K562 (cell line): Measurements from ENCODE around the gene TXNDC15. TPM values are rescaled to one million over a fixed set of nuclear protein-coding genes. Genes with fewer than 3 reads are reported as not detected.

Experiments used
- ATF3 ChIP-seq, 2 experiments: fragments of 450-650 bp in 1 of 2; sonication (generic) in 1 of 2; formaldehyde crosslinking in 1 of 2; IDR thresholded peaks in 1 of 2; conservative IDR thresholded peaks in 1 of 2; 2 replicates each; pipeline versions ENCODE4 v1.6.1 to v1.8.1; 2016 to 2023; ENCODE audit warnings: mild to moderate bottlenecking in 2 of 2, moderate library complexity in 2 of 2, inconsistent platforms in 1 of 2, missing genetic modification reagents in 1 of 2
- BRCA1 ChIP-seq, 2 experiments: fragments of 450-650 bp in 1 of 2; sonication (generic) in 1 of 2; formaldehyde crosslinking in 1 of 2; IDR thresholded peaks; 2 replicates each; pipeline versions ENCODE4 v1.5.0 to v1.6.1; 2017 to 2020; ENCODE audit warnings: mild to moderate bottlenecking in 1 of 2, missing genetic modification reagents in 1 of 2
- CAMTA2 ChIP-seq: fragments of 250-450 bp; sonication (Bioruptor Pico); conservative IDR thresholded peaks from 2 replicates; pipeline ENCODE4 v1.5.1; 2022
- DNMT1 ChIP-seq: fragments of 450-650 bp; IDR thresholded peaks from 2 replicates; pipeline ENCODE4 v1.6.1; 2016; ENCODE audit warnings: antibody characterized with exemption, mild to moderate bottlenecking
- FOXJ2 ChIP-seq: fragments of 200-800 bp; sonication (Bioruptor generic); IDR thresholded peaks from 2 replicates; pipeline ENCODE4 v1.6.1; 2016; ENCODE audit warnings: missing genetic modification characterization, missing compliant biosample characterization
- GABPB1 ChIP-seq: sonication (generic); formaldehyde crosslinking; IDR thresholded peaks from 2 replicates; pipeline ENCODE4 v1.8.0; 2022; ENCODE audit warnings: mild to moderate bottlenecking, missing genetic modification reagents
- HDAC3 ChIP-seq: fragments of 450-650 bp; IDR thresholded peaks from 2 replicates; pipeline ENCODE4 v1.6.1; 2018; ENCODE audit warnings: borderline replicate concordance, mild to moderate bottlenecking, moderate library complexity; ENCODE audit not compliant: partially characterized antibody
- JUND ChIP-seq, 2 experiments: IDR thresholded peaks; 2 replicates in 1 of 2; 3 replicates in 1 of 2; pipeline ENCODE4 v1.6.1; 2011; ENCODE audit warnings: borderline replicate concordance in 2 of 2, low read depth in 2 of 2, low read length in 2 of 2, improper control_type of control experiment in 1 of 2, missing biosample characterization in 1 of 2, missing genetic modification characterization in 1 of 2, missing genetic modification reagents in 1 of 2
- KDM2B ChIP-seq: fragments of 250-450 bp; sonication (Bioruptor Pico); IDR thresholded peaks from 2 replicates; pipeline ENCODE4 v1.8.0; 2021; ENCODE audit warnings: mild to moderate bottlenecking, moderate library complexity
- LARP7 ChIP-seq: fragments of 450-650 bp; IDR thresholded peaks from 2 replicates; pipeline ENCODE4 v1.6.1; 2016
- ZC3H8 ChIP-seq: fragments of 450-650 bp; IDR thresholded peaks from 2 replicates; pipeline ENCODE4 v1.6.1; 2017
- ZNF408 ChIP-seq: fragments of 250-450 bp; sonication (Bioruptor Pico); IDR thresholded peaks from 2 replicates; pipeline ENCODE4 v1.4.0; 2020; ENCODE audit warnings: low read depth, mild to moderate bottlenecking, moderate library complexity
- ZNF695 ChIP-seq: fragments of 450-650 bp; formaldehyde crosslinking; IDR thresholded peaks from 2 replicates; pipeline ENCODE4 v1.4.0; 2020; ENCODE audit warnings: mild to moderate bottlenecking, moderate library complexity
- polyA plus RNA-seq, 8 experiments: library from polyadenylated mRNA; depleted of rRNA in 4 of 8; stranded (reverse) in 5 of 8; unstranded in 3 of 8; fragments of >200 nt; fragmentation: Nextera tagmentation in 2 of 8; fragmentation: Illumina TruSeq in 1 of 8; extraction: Ambion mirVana in 2 of 8; extraction: Trizol in 1 of 8; gene quantifications; 2 replicates each; pipeline versions ENCODE4 v1.2.1 to v1.2.3, GENCODE V29; 2011 to 2014; ENCODE audit warnings: inconsistent platforms in 1 of 8, missing spikeins in 1 of 8
- total RNA-seq, 7 experiments: library from RNA; depleted of rRNA in 6 of 7; stranded (reverse); fragments of >200 nt in 6 of 7; fragmentation: Illumina TruSeq in 2 of 7; extraction: Trizol in 2 of 7; gene quantifications; 2 replicates each; pipeline versions ENCODE4 v1.2.1 to v1.2.3, GENCODE V29; 2011 to 2021; ENCODE audit warnings: low replicate concordance in 1 of 7
- TF ChIP-seq, protein P1 (sequence below), 2 experiments: fragments of 450-650 bp; formaldehyde crosslinking in 1 of 2; IDR thresholded peaks; 2 replicates each; pipeline versions ENCODE4 v1.4.0 to v1.6.1; 2014 to 2020; ENCODE audit warnings: mild to moderate bottlenecking in 2 of 2, borderline replicate concordance in 1 of 2, low read depth in 1 of 2
- TF ChIP-seq, protein P2 (sequence below): fragments of 200-800 bp; sonication (Bioruptor generic); IDR thresholded peaks from 2 replicates; pipeline ENCODE4 v1.6.1; 2017; ENCODE audit warnings: missing genetic modification characterization, missing compliant biosample characterization

Gene TXNDC15
- total and polyA plus RNA-seq, 9 of the 15 experiments (the other 6 are each of a cell fraction or from before 2014, with no cell fraction given), result 3.0 to 15.4 (median 12.3) TPM

GRCh38 chr5:134845852-134846640, 28.1 kb upstream of the TXNDC15 start, which contains the start of gene C5orf24 (continued):
- TF ChIP-seq, protein P1, sequence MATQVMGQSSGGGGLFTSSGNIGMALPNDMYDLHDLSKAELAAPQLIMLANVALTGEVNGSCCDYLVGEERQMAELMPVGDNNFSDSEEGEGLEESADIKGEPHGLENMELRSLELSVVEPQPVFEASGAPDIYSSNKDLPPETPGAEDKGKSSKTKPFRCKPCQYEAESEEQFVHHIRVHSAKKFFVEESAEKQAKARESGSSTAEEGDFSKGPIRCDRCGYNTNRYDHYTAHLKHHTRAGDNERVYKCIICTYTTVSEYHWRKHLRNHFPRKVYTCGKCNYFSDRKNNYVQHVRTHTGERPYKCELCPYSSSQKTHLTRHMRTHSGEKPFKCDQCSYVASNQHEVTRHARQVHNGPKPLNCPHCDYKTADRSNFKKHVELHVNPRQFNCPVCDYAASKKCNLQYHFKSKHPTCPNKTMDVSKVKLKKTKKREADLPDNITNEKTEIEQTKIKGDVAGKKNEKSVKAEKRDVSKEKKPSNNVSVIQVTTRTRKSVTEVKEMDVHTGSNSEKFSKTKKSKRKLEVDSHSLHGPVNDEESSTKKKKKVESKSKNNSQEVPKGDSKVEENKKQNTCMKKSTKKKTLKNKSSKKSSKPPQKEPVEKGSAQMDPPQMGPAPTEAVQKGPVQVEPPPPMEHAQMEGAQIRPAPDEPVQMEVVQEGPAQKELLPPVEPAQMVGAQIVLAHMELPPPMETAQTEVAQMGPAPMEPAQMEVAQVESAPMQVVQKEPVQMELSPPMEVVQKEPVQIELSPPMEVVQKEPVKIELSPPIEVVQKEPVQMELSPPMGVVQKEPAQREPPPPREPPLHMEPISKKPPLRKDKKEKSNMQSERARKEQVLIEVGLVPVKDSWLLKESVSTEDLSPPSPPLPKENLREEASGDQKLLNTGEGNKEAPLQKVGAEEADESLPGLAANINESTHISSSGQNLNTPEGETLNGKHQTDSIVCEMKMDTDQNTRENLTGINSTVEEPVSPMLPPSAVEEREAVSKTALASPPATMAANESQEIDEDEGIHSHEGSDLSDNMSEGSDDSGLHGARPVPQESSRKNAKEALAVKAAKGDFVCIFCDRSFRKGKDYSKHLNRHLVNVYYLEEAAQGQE (IDR thresholded peaks at IDR 0.05; ENCODE audit: borderline replicate concordance), result no peak
- TF ChIP-seq, protein P1 (CRISPR knock-in tag; IDR thresholded peaks at IDR 0.05; ENCODE audit: low read depth), result peak; percentile 89
- 0 out of 2 replicates have a peak, but pooled peaks have one; percentile 70 for TF ChIP-seq ZNF695 (CRISPR knock-in tag)
- no peak for TF ChIP-seq BRCA1 (IDR thresholded peaks at IDR 0.05)
- TF ChIP-seq BRCA1 (CRISPR knock-in tag; IDR thresholded peaks at IDR 0.05), result no peak
- no peak for TF ChIP-seq ATF3 (IDR thresholded peaks at IDR 0.05)
- TF ChIP-seq ATF3 (CRISPR knock-in tag; conservative IDR thresholded peaks at IDR 0.05), result peak; percentile 18; the same call in 1 of the 2 replicates
- TF ChIP-seq KDM2B (CRISPR knock-in tag), result no peak
- TF ChIP-seq ZNF408, result no peak
- TF ChIP-seq CAMTA2 (CRISPR knock-in tag), result no peak
- 0 out of 2 replicates have a peak, but pooled peaks have one; percentile 32 for TF ChIP-seq FOXJ2 (tag)
- TF ChIP-seq JUND (IDR thresholded peaks at IDR 0.05; ENCODE audit: borderline replicate concordance, low read depth, low read length), result peak; percentile 34
- TF ChIP-seq JUND (tag; IDR thresholded peaks at IDR 0.05; ENCODE audit: borderline replicate concordance, low read depth, low read length), result no peak; the same call in 2 of the 3 replicates
- TF ChIP-seq, protein P2, sequence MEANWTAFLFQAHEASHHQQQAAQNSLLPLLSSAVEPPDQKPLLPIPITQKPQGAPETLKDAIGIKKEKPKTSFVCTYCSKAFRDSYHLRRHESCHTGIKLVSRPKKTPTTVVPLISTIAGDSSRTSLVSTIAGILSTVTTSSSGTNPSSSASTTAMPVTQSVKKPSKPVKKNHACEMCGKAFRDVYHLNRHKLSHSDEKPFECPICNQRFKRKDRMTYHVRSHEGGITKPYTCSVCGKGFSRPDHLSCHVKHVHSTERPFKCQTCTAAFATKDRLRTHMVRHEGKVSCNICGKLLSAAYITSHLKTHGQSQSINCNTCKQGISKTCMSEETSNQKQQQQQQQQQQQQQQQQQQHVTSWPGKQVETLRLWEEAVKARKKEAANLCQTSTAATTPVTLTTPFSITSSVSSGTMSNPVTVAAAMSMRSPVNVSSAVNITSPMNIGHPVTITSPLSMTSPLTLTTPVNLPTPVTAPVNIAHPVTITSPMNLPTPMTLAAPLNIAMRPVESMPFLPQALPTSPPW (CRISPR knock-in tag), result peak; percentile 73
- TF ChIP-seq HDAC3, result no peak
- TF ChIP-seq DNMT1, result no peak
- TF ChIP-seq GABPB1 (CRISPR knock-in tag), result peak; percentile 77
- TF ChIP-seq ZC3H8, result no peak
- no peak for TF ChIP-seq LARP7
